ENCODE results near the gene TXK. TPM values are rescaled to one million over a fixed set of nuclear protein-coding genes. Genes with fewer than 3 reads are reported as not detected.

The TXK gene
- total RNA-seq, 2 donors from 2014 or later: 2.7 to 2.8 TPM

DNA sequence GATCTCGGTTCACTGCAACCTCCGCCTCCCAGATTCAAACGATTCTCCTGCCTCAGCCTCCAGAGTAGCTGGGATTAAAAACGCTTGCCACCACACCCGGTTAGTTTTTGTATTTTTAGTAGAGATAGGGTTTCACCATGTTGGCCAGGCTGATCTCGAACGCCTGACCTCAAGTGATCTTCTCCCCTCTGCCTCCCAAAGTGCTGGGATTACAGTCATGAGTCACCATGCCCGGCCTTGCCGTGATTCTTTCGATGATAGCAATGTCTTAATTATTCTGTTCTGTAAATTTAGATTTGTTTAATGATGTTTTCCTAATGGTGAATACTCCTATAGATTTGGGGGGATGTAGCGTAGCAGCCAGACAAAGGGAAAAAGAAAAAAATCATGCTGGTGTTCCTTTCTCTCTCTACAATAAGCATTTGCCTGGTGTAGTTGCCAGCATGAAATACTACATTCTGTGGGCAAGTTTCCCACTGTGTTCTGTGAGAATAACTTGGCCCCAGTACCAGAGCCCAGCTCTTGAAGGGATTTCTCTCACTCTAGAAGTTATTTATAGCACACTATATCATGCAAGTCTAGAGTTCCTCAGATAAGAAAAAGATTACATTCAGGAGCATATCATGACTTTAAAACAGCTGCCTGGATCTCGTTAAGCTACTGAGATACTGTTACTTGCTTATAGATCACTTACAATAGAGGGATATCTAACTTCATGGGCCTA, 102.1 kb downstream of the TXK start:
- H3K9me3 ChIP-seq: no peaks in the 10 kb centered on the region
- H3K36me3 ChIP-seq: no peaks in the 10 kb centered on the region
- no peak for DNase-seq (ENCODE audit: low spot score)
- no peak overlapping the region for H3K27ac ChIP-seq
- H3K27me3 ChIP-seq (replicated peaks; ENCODE audit: insufficient read depth): no peaks in the 10 kb centered on the region
- peaks cover 9 to 13% of the 10 kb centered on the region in 2 donors for H3K4me1 ChIP-seq (ENCODE audit: control insufficient read depth in 1 of 2, low read depth in 2 of 2)
- ATAC-seq (ENCODE audit: insufficient number of reproducible peaks, low FRiP score, low read depth): no peak
- TF ChIP-seq, protein P1, sequence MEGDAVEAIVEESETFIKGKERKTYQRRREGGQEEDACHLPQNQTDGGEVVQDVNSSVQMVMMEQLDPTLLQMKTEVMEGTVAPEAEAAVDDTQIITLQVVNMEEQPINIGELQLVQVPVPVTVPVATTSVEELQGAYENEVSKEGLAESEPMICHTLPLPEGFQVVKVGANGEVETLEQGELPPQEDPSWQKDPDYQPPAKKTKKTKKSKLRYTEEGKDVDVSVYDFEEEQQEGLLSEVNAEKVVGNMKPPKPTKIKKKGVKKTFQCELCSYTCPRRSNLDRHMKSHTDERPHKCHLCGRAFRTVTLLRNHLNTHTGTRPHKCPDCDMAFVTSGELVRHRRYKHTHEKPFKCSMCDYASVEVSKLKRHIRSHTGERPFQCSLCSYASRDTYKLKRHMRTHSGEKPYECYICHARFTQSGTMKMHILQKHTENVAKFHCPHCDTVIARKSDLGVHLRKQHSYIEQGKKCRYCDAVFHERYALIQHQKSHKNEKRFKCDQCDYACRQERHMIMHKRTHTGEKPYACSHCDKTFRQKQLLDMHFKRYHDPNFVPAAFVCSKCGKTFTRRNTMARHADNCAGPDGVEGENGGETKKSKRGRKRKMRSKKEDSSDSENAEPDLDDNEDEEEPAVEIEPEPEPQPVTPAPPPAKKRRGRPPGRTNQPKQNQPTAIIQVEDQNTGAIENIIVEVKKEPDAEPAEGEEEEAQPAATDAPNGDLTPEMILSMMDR (IDR thresholded peaks at IDR 0.05): no peak
- H3K4me3 ChIP-seq: peak overlapping the region; percentile 31

DNA sequence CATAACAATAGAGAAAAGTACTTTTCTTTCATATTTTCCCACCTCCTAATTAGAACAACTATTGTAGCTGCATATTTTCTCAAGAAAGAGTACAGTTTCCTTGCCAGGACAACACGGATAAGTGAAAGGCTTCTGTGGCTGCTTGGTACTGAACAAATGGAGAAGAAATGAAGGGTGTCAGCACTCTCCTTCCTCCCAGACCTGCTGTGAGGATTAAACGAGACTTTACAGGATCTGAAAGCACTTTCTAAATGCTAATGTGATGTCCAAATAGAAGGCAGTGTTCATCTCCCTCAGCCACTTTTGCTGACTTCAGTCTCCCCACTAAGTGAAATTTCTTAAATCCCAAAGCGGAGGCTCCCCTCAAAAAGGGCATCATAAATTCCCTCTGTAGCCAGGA, 103.6 kb downstream of the TXK start:
- Histone ChIP-seq H3K27me3 (replicated peaks; ENCODE audit: insufficient read depth) (no peaks in the 10 kb centered on the region), H3K9me3 (no peaks in the 10 kb centered on the region), H3K4me1 (ENCODE audit: control insufficient read depth in 1 of 2, low read depth in 2 of 2) (peaks cover 9 to 13% of the 10 kb centered on the region in 2 donors), H3K36me3 (no peaks in the 10 kb centered on the region), H3K4me3 (no peak overlapping the region), H3K27ac (no peak overlapping the region)
- TF ChIP-seq, protein P1 (IDR thresholded peaks at IDR 0.05): no peak
- DNase-seq (ENCODE audit: low spot score): no peak
- no peak for ATAC-seq (ENCODE audit: insufficient number of reproducible peaks, low FRiP score, low read depth)

DNA sequence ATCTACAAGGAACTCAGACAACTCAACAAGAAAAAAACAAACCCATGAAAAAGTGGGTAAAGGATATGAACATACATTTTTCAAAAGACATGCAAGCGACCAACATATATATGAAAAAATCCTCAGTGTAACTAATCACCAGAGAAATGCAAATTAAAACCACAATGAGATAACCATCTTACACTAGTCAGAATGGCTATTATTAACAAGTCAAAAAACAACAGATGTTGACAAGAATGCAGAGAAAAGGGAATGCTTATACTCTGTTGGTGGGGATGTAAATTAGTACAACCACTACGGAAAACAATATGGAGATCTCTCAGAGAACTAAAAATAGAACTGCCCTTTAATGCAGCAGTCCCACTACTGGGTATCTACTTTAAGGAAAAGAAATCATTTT, 105.4 kb downstream of the TXK start:
- Histone ChIP-seq H3K27ac (no peak overlapping the region), H3K27me3 (replicated peaks; ENCODE audit: insufficient read depth) (no peaks in the 10 kb centered on the region), H3K4me3 (no peak overlapping the region), H3K9me3 (no peaks in the 10 kb centered on the region), H3K4me1 (ENCODE audit: control insufficient read depth in 1 of 2, low read depth in 2 of 2) (peaks cover 9 to 13% of the 10 kb centered on the region in 2 donors), H3K36me3 (no peaks in the 10 kb centered on the region)
- TF ChIP-seq, protein P1 (IDR thresholded peaks at IDR 0.05): no peak
- DNase-seq (ENCODE audit: low spot score) (no peak), ATAC-seq (ENCODE audit: insufficient number of reproducible peaks, low FRiP score, low read depth) (no peak)

DNA sequence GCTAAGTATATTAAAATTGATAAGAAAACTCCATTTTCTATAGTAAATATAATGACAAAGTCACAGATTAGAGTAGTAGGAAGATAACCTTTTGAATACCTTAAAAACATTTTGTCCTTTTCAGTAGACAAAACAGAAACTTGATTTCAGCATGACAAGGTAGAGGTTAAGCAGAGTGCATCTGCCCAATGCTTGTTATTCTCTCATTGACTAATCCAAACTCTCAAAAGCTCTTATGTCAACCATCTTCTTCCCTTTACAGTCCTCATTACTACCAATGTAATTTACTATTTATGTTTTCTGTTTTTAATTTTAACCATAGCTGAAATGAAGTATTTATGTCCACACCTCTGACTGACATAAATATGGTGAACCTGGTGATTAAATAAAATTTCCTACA, 106.4 kb downstream of the TXK start:
- TF ChIP-seq, protein P1 (IDR thresholded peaks at IDR 0.05): no peak
- H3K27ac ChIP-seq: no peak overlapping the region
- H3K36me3 ChIP-seq: no peaks in the 10 kb centered on the region
- no peaks in the 10 kb centered on the region for H3K9me3 ChIP-seq
- peaks cover 9 to 11% of the 10 kb centered on the region in 2 donors for H3K4me1 ChIP-seq (ENCODE audit: control insufficient read depth in 1 of 2, low read depth in 2 of 2)
- no peaks in the 10 kb centered on the region for H3K27me3 ChIP-seq (replicated peaks; ENCODE audit: insufficient read depth)
- no peak for ATAC-seq (ENCODE audit: insufficient number of reproducible peaks, low FRiP score, low read depth)
- DNase-seq (ENCODE audit: low spot score): no peak
- H3K4me3 ChIP-seq: no peak overlapping the region

DNA sequence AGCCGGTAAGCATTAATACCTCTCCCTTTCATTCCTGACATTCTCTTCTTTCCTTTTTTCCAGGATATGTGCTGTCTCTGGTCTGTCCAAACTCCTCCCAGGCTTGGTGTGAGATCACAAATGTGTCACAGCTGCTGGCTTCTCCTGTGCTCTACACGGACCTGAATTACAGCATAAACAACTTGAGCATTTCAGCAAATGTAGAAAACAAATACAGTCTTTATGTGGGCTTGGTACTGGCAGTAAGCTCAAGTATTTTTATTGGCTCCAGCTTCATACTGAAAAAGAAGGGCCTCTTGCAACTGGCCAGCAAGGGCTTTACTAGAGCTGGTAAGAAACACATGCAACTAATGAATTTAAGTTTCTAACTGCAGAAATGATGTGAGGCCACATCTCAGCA, 109.0 kb downstream of the TXK start:
- Histone ChIP-seq H3K9me3 (no peaks in the 10 kb centered on the region), H3K27ac (no peak overlapping the region), H3K4me3 (no peak overlapping the region), H3K27me3 (replicated peaks; ENCODE audit: insufficient read depth) (no peaks in the 10 kb centered on the region), H3K4me1 (ENCODE audit: control insufficient read depth in 1 of 2, low read depth in 2 of 2) (no peaks in the 10 kb centered on the region), H3K36me3 (no peaks in the 10 kb centered on the region)
- no peak for ATAC-seq (ENCODE audit: insufficient number of reproducible peaks, low FRiP score, low read depth)
- TF ChIP-seq, protein P1 (IDR thresholded peaks at IDR 0.05): no peak
- no peak for DNase-seq (ENCODE audit: low spot score)
